Activated CD4-positive, alpha-beta T cell treated with anti-CD3 and anti-CD28 coated beads, Interleukin-2, amount 10 ng/mL, durations not matched to agents 24 days and 14 days (primary cell): Measurements from ENCODE around the gene KLF9. TPM values are rescaled to one million over a fixed set of nuclear protein-coding genes. Genes with fewer than 3 reads are reported as not detected.

Experiments
- DNase-seq: peaks from one replicate; pipeline ENCODE4 v3.0.0; 2022
- H3K27ac Mint-ChIP-seq: one replicate; pipeline ENCODE4 v1.8.0; 2022; ENCODE audit warnings: mild to moderate bottlenecking, mixed read lengths
- H3K27me3 Mint-ChIP-seq: one replicate; pipeline ENCODE4 v1.8.0; 2022; ENCODE audit warnings: mixed read lengths
- H3K36me3 Mint-ChIP-seq: one replicate; pipeline ENCODE4 v1.8.0; 2022; ENCODE audit warnings: low read depth, mild to moderate bottlenecking, mixed read lengths
- H3K4me1 Mint-ChIP-seq: one replicate; pipeline ENCODE4 v1.8.0; 2021; ENCODE audit warnings: mixed read lengths
- H3K4me3 Mint-ChIP-seq: one replicate; pipeline ENCODE4 v1.8.0; 2022; ENCODE audit warnings: mild to moderate bottlenecking, moderate library complexity, mixed read lengths
- H3K9me3 Mint-ChIP-seq: one replicate; pipeline ENCODE4 v1.8.0; 2021; ENCODE audit warnings: mixed read lengths
- intact Hi-C: fragments of 100-400 bp; cut with micrococcal nuclease; formaldehyde crosslinking; loops from one replicate; pipeline ENCODE4 v1.15.1; 2023
- total RNA-seq: library from RNA; stranded (reverse); gene quantifications from 2 replicates; pipeline ENCODE4 v1.2.3, GENCODE V29; 2022

The KLF9 gene
- total RNA-seq, 1 donor from 2014 or later: 16.3 TPM

DNA sequence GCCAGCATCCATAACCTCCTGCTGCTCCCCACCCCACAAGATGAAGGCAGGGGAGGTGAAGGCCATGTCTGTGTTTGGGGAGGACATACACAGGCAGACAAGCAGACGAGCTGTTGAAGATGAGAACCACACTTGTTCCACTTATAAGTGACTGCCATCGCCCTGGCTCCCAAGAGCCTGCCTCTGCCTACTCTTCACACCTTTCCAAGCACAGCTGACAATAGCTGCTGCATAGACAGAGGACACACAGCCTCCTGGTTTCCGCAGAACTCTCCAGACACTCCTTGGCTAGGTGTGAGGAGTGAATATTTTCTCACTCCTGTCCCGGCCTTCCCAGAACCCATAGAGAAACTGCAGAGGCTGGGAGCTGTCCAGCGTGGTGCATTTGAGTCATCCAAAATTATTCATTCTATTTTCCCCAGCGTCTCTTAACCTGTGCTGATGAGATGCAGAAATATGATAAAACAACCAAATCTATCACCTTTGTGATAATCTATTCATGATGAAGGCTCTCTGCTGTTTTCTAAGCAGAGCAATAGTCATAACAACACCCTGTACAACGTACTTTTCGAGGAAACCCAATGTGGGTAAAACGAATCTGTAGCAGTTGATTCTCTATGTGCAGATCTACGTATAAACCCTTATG, 24.7 kb downstream of the KLF9 start:
- Mint-ChIP-seq H3K27ac (peak overlapping the region; percentile 69), H3K27me3 (no peaks in the 10 kb centered on the region)

DNA sequence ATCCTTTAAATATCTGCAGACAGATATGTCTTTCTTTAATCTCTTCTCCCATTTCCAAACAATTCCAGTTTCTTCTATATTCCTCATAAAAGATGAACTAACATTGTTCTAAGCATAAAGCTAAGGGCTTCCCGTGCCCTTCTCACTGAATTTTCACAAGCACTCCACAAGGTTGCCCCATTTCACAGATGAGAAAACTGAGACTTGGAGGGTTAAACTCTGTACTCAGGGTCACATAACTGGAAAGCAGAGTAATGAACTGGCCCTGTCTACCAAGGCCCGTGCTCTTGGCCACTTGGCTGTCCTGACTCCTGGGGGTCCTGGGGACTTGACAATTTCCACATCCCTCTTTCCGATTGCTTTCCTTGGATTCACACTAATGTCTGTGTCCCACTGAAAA, 25.3 kb downstream of the KLF9 start:
- DNase-seq: no peak
- no peak overlapping the region for H3K4me3 Mint-ChIP-seq
- H3K27me3 Mint-ChIP-seq: no peaks in the 10 kb centered on the region
- H3K4me1 Mint-ChIP-seq: peaks cover 41% of the 10 kb centered on the region
- intact Hi-C loops: no loop called here
- H3K27ac Mint-ChIP-seq: no peak overlapping the region
- no peaks in the 10 kb centered on the region for H3K9me3 Mint-ChIP-seq
- peaks cover 30% of the 10 kb centered on the region for H3K36me3 Mint-ChIP-seq

More for the DNA sequence above, 24.7 kb downstream of the KLF9 start:
- intact Hi-C loops: loop anchor here (5.0 kb wide), 1 partner anchor 47 kb away; no protein-coding TSS in a partner anchor
- peaks cover 41% of the 10 kb centered on the region for H3K4me1 Mint-ChIP-seq
- H3K9me3 Mint-ChIP-seq: no peaks in the 10 kb centered on the region
- no peak for DNase-seq
- H3K36me3 Mint-ChIP-seq: peaks cover 29% of the 10 kb centered on the region
- H3K4me3 Mint-ChIP-seq: no peak overlapping the region

DNA sequence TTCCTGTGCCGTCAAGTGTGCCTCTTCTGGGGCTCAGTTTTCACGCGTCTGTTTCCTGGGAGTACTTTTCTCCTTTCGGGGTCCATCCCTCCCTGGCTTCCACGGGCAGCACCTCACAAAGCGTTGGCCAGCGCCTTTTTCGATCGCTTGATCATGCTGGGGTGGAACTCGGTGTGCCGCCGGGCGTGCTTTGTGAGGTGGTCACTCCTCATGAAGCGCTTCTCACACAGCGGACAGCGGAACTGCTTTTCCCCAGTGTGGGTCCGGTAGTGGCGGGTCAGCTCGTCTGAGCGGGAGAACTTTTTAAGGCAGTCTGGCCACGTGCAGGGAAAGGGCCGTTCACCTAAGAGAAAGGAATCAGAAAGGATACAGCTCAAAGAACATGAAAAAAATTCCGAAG, 26.8 kb downstream of the KLF9 start:
- DNase-seq: no peak
- Mint-ChIP-seq H3K4me1 (peaks cover 31% of the 10 kb centered on the region), H3K9me3 (no peaks in the 10 kb centered on the region), H3K27me3 (no peaks in the 10 kb centered on the region), H3K36me3 (peaks cover 35% of the 10 kb centered on the region), H3K27ac (no peak overlapping the region), H3K4me3 (no peak overlapping the region)
- intact Hi-C loops: no loop called here

DNA sequence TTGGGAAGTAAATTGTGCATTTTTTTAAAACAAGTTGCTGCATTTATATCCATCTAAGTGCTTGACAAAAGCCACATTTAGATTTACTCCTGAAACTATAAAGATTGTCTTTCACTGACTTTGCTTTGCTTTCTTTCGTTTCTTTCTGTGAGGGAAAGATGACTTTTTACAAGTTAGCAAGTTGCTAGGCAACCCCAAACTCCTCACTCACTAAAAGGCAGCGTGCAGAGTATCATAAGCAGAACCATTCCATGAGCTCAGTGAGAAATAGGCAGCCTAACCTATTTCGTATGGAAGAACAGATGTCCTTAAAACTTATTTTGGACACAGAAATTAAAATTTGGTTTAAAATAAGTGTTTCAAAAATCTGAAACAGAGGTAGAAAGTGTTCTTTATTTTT, 29.0 kb downstream of the KLF9 start:
- intact Hi-C loops: no loop called here

DNA sequence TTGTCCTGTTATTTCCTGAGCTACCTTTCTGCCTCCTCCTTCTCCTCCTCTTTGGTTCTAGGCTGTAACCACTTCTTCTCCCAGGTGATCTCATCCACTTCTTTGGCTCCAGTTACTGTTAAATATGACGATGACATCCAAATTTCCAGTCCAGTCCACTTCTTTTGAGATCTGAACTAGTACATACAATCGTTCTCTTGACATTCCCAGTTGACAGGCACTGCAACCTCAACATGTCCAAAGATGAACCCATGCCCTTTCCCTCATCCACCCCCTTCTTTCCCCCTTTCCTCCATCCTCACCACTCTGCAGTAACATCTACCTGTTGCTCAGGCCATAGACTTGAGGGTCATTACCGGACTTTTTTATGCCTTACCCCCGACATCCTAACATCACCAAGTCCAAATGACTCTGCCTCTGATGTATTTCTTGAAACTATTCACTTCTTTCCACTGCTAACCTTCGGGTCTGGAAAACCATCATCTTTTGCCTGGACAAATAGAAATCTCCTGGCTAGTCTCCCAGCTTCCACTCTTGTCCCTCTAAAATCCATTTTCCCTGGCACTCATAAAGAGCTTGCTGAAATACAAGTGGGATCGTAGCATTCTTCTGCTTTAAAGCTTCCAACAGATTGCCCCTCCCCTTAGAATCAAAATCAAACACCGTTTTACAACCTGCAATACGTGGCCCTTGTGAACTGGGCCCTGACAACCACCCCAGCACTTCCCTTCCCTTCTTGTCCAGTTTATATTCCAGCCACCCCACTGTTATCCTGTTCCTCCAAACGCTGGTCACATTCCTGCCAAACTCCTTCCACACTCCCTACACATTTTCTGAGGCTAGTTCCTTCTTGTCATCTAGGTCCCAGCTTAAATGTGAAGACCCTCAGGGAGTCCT, 31.5 kb downstream of the KLF9 start:
- DNase-seq: no peak
- H3K4me1 Mint-ChIP-seq: peaks cover 3% of the 10 kb centered on the region
- intact Hi-C loops: no loop called here
- H3K27ac Mint-ChIP-seq: no peak overlapping the region
- no peaks in the 10 kb centered on the region for H3K27me3 Mint-ChIP-seq
- no peaks in the 10 kb centered on the region for H3K9me3 Mint-ChIP-seq
- H3K36me3 Mint-ChIP-seq: peaks cover 29% of the 10 kb centered on the region
- H3K4me3 Mint-ChIP-seq: no peak overlapping the region

More for the DNA sequence above, 29.0 kb downstream of the KLF9 start:
- Mint-ChIP-seq H3K4me1 (peaks cover 14% of the 10 kb centered on the region), H3K9me3 (no peaks in the 10 kb centered on the region), H3K27ac (no peak overlapping the region), H3K36me3 (peaks cover 35% of the 10 kb centered on the region), H3K4me3 (no peak overlapping the region), H3K27me3 (no peaks in the 10 kb centered on the region)
- DNase-seq: no peak

DNA sequence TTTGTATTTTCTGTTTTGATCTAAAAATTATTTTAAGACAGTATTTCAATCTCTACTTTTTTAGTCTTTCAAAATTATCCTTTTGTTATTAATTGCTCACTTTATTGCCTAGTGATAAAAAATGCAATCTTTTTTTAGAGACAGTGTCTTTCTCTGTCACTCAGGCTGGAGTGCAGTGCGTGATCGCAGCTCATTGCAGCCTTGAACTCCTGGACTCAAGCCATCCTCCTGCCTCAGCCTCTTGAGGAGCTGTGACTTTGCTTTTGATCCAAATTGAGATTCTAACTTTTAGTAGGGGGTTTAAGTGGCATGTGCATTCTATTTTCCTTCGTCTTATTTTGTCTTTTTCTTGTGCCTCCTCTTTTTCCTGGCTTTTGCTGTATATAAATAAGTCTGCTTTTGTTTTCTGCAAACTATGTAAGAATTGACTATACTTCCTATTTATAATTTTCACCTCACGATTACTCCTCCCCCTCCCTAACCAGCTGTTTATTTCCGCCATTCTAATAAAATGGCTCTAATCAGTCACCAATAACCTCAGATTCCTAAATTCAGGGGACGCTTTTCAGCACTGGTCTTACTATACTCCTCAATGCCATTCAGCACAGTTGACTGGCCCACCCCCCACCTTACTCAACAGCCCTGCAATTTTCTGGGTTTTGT, 32.3 kb downstream of the KLF9 start:
- intact Hi-C loops: no loop called here

DNA sequence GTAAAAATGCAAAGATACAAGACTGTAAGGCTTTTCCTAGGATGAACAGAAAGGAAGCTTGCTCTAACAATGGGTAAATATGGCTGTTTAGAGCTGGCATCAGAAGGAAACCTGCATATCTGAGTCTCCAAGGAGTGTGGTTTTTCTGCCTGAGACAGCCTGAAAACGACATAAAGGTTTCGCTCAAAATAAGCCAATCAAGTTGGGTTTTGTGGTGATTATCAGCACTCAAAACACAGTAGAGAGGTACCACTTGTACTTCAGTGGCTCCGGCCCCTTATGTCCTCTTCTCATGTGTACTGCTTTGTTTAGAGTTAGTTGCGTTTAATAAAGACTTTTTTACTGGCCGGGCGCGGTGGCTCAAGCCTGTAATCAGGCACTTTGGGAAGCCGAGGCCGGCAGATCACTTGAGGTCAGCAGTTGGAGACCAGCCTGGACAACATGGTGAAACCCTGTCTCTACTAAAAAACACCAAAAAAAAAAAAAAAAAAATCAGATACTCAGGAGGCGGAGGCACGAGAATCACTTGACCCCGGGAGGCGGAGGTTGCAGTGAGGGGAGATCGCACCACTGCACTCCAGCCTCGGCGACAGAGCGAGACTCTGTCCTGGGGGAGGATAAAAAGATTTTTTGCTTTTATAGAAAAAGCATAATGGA, 39.4 kb downstream of the KLF9 start:
- H3K4me3 Mint-ChIP-seq: no peak overlapping the region
- H3K36me3 Mint-ChIP-seq: no peaks in the 10 kb centered on the region
- DNase-seq: peak; percentile 43
- no peak overlapping the region for H3K27ac Mint-ChIP-seq
- intact Hi-C loops: no loop called here
- H3K27me3 Mint-ChIP-seq: no peaks in the 10 kb centered on the region
- no peaks in the 10 kb centered on the region for H3K9me3 Mint-ChIP-seq
- no peaks in the 10 kb centered on the region for H3K4me1 Mint-ChIP-seq

More for the DNA sequence above, 32.3 kb downstream of the KLF9 start:
- peaks cover 2% of the 10 kb centered on the region for H3K4me1 Mint-ChIP-seq
- H3K4me3 Mint-ChIP-seq: no peak overlapping the region
- H3K9me3 Mint-ChIP-seq: no peaks in the 10 kb centered on the region
- H3K27me3 Mint-ChIP-seq: no peaks in the 10 kb centered on the region
- DNase-seq: no peak
- peaks cover 23% of the 10 kb centered on the region for H3K36me3 Mint-ChIP-seq
- no peak overlapping the region for H3K27ac Mint-ChIP-seq

DNA sequence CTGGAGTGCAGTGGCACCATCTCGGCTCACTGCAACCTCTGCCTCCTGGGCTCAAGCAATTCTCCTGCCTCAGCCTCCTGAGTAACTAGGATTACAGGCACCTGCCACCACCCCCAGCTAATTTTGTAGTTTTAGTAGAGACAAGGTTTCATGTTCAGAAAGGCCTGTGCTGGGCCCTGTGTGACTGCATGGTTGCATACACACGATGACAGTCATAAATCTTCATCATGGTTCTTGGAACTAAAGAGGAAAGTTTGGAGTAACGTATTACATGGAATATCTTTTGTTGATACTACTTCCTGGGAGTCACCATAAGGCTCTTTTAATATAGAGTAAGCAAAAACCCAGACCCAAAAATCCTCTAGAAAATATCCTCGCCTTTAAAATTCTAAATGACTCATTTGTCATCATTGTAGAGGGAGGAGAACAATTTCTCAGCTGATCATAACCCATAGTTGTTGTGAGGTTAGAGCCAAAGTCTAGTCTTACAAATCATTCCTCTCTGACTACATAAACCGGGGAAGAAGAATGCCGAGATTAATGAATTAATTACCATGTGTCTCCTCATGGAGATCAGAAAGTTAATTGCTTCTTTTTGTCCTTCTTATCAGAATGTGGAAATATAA, 47.0 kb downstream of the KLF9 start:
- Mint-ChIP-seq H3K27ac (no peak overlapping the region), H3K27me3 (no peaks in the 10 kb centered on the region), H3K9me3 (no peaks in the 10 kb centered on the region), H3K4me3 (no peak overlapping the region), H3K4me1 (no peaks in the 10 kb centered on the region), H3K36me3 (no peaks in the 10 kb centered on the region)
- intact Hi-C loops: no loop called here
- peak; percentile 22 for DNase-seq

DNA sequence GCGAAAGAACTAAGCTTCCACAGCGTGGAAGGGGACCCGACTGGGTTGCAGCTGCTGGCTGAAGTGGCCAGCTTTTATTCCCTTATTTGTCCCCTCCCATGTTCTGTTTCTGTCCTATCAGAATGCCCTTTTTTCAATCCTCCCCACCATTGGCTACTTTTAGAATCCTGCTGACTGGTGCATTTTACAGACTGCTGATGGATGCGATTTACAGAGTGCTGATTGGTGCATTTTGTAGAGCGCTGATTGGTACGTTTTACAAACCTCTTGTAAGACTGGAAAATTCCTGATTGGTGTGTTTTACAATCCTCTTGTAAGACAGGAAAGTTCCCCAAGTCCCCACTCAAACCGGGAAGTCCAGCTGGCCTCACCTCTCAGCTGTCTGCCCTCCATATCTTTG, 50.7 kb downstream of the KLF9 start:
- Mint-ChIP-seq H3K4me1 (no peaks in the 10 kb centered on the region), H3K27ac (no peak overlapping the region), H3K9me3 (no peaks in the 10 kb centered on the region), H3K27me3 (no peaks in the 10 kb centered on the region), H3K36me3 (peaks cover 2% of the 10 kb centered on the region), H3K4me3 (no peak overlapping the region)
- DNase-seq: peak; percentile 25
- intact Hi-C loops: no loop called here

DNA sequence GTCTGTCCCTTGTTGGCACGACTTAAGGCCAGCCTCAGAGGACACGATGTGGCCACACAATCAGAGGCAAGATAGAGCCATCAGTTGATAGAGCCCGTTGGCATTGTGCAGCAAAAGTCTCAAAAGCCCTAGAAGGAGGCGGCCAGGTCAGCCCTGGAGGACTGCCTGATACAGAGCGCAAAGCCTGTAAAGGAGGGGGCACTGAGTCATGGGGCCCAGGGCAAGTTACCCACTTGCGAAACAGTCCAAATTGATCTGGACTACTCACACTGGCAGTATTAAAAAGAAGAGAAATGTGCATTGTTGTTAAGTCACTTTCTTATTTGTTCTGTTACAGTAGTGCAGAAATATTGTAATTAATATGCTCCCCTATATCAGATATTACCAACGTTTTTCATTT, 51.5 kb downstream of the KLF9 start:
- intact Hi-C loops: no loop called here
- H3K36me3 Mint-ChIP-seq: peaks cover 6% of the 10 kb centered on the region

DNA sequence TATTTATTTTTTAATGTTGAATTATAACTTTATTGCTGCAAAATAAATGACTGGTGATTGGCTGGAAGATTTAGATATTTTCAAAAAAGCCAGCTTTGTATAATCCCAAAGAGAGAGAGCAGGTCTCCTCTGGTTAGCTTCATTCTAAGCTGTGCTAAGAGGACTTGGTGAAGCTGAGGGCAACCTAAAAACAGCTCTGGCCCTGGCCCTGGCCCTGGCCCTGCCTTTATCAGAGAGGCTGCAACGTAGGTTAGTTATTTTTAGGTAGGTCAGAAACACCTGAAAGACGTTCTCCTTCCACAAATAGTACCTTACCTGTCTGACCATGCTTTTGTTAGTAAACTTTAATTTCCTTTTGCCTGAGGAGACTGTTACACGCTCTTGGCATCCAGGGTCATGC, 58.7 kb downstream of the KLF9 start:
- Mint-ChIP-seq H3K9me3 (no peaks in the 10 kb centered on the region), H3K27me3 (no peaks in the 10 kb centered on the region), H3K4me3 (no peak overlapping the region), H3K36me3 (peaks cover 17% of the 10 kb centered on the region), H3K4me1 (no peaks in the 10 kb centered on the region), H3K27ac (no peak overlapping the region)
- DNase-seq: peak; percentile 33
- intact Hi-C loops: no loop called here

More for the DNA sequence above, 51.5 kb downstream of the KLF9 start:
- Mint-ChIP-seq H3K27me3 (no peaks in the 10 kb centered on the region), H3K4me3 (no peak overlapping the region), H3K27ac (no peak overlapping the region), H3K9me3 (no peaks in the 10 kb centered on the region), H3K4me1 (no peaks in the 10 kb centered on the region)
- DNase-seq: peak; percentile 48

DNA sequence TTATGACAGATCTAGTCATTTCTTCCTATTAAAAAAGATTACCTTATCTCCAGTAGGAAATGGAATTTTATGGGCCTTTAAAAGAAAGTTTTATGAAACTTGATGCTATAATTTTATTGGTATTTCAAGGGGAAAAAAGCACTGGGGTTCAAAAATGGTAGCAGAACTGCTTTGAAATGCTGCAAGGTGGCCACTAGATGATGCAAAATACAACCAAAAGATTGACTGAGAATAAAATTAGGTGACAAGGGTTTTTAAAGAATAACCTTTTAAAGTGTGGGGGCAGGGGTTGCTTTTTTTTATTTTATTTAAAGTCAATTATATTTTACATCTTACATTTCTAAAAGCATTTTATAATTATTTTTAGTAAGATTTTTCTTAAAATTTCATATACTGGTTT, 61.7 kb downstream of the KLF9 start:
- H3K9me3 Mint-ChIP-seq: no peaks in the 10 kb centered on the region
- H3K36me3 Mint-ChIP-seq: peaks cover 28% of the 10 kb centered on the region
- peak; percentile 48 for DNase-seq
- intact Hi-C loops: no loop called here
- H3K4me3 Mint-ChIP-seq: no peak overlapping the region
- H3K27me3 Mint-ChIP-seq: no peaks in the 10 kb centered on the region
- no peak overlapping the region for H3K27ac Mint-ChIP-seq
- H3K4me1 Mint-ChIP-seq: no peaks in the 10 kb centered on the region

DNA sequence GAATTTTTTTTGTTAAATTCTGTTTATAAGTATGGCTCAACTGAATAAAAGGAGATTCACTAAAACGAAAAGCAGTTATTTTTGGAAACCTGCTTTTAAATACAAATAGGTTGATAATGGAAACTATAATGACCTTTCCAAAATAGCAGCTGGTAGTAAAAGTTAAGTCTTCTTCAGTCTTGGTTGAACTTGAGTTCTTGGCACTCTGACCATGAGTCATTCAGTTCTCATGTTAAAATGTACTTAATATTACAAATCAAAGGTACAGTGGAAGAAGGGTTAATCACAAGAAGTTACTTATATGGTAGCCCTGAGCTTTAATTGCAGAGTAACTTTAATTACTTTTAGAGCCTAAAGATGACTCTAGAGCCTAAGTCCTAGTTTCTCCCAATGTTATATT, 62.1 kb downstream of the KLF9 start:
- Mint-ChIP-seq H3K27me3 (no peaks in the 10 kb centered on the region), H3K27ac (no peak overlapping the region), H3K36me3 (peaks cover 30% of the 10 kb centered on the region), H3K4me1 (no peaks in the 10 kb centered on the region), H3K9me3 (no peaks in the 10 kb centered on the region), H3K4me3 (no peak overlapping the region)
- intact Hi-C loops: no loop called here
- DNase-seq: no peak
